BJ (cell line): ENCODE results near the gene LMAN2. TPM values are rescaled to one million over a fixed set of nuclear protein-coding genes. Genes with fewer than 3 reads are reported as not detected.

Experiments
- CTCF ChIA-PET: fragments of 350-600 bp; formaldehyde crosslinking; extraction: SDS; loops from one replicate; lab custom pipeline; 2021; ENCODE audit warnings: antibody characterized with exemption, inconsistent platforms; lab: Yijun Ruan, JAX
- POLR2A ChIA-PET: fragments of 300-600 bp; sonication (Branson Sonifier 250); formaldehyde crosslinking; extraction: SDS; loops from one replicate; lab custom pipeline; 2021; ENCODE audit warnings: antibody characterized with exemption; lab: Charles Lee
- DNase-seq: peaks from one replicate; pipeline ENCODE4 v3.0.0-alpha.2; 2011; ENCODE audit warnings: low read depth
- H3K27me3 ChIP-seq: 2 replicates; pipeline ENCODE4 v1.6.0; 2011; ENCODE audit warnings: low read length; ENCODE audit not compliant: control insufficient read depth, insufficient read depth
- H3K36me3 ChIP-seq: 2 replicates; pipeline ENCODE4 v1.5.1; 2011; ENCODE audit warnings: low read length; ENCODE audit not compliant: control insufficient read depth, insufficient read depth
- H3K4me3 ChIP-seq: 2 replicates; pipeline ENCODE4 v1.5.1; 2011; ENCODE audit warnings: low read depth, mild to moderate bottlenecking, control low read depth, low read length
- polyA plus RNA-seq: library from polyadenylated mRNA; depleted of rRNA; stranded (reverse); fragments of >200 nt; gene quantifications from 2 replicates; pipeline ENCODE4 v1.2.3, GENCODE V29; 2011
- TF ChIP-seq, protein P1 (sequence below): IDR thresholded peaks from 2 replicates; pipeline ENCODE4 v1.5.1; 2011; ENCODE audit warnings: low read depth, mild to moderate bottlenecking, control low read depth, inconsistent platforms, low read length, moderate library complexity; ENCODE audit not compliant: insufficient read depth

LMAN2 gene
- polyA plus RNA-seq, 1 experiment, result 248 TPM

DNA sequence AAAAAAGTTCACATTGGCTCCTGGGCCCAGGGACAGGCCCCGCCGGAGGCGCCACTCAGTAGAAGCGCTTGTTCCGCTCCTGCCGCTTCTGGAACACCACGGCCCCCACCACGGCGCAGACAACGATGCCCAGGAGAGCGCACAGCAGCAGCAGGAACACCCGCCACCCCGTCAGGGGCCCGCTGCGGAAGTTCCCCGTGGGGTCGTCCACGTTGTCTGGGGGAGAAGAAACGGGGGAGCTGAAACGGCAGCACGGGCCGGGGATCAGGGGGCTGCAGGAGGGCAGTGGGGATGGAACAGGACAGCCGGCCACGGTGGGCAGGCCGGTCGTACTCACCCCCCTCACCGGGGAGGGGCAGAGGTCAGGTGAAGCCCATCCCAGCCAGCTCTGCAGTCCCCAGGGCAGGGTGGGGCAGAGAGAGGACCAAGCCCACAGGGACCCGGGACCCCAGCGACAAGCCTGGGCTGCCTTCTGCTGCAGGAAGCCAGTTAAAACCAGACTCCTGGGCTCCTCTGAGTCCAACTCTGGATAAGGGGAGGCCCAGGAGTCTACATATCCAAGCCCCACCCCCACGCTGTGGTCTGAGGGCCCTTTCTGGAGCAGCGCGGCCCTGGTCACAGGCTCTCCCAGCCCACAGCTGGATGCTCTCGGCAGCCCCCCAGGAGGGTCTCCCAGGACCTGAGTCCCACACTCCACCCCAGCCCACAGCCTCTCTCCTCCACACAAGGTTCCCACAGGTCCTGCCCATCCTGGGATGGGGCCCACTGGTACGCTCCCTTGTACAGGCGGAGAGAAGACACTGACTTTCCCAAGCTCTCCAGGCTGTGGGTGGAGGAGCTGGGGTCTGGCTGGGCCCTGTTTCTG, 19.2 kb downstream of the LMAN2 start:
- TF ChIP-seq, protein P1, sequence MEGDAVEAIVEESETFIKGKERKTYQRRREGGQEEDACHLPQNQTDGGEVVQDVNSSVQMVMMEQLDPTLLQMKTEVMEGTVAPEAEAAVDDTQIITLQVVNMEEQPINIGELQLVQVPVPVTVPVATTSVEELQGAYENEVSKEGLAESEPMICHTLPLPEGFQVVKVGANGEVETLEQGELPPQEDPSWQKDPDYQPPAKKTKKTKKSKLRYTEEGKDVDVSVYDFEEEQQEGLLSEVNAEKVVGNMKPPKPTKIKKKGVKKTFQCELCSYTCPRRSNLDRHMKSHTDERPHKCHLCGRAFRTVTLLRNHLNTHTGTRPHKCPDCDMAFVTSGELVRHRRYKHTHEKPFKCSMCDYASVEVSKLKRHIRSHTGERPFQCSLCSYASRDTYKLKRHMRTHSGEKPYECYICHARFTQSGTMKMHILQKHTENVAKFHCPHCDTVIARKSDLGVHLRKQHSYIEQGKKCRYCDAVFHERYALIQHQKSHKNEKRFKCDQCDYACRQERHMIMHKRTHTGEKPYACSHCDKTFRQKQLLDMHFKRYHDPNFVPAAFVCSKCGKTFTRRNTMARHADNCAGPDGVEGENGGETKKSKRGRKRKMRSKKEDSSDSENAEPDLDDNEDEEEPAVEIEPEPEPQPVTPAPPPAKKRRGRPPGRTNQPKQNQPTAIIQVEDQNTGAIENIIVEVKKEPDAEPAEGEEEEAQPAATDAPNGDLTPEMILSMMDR, result no peak
- DNase-seq, result no peak
- Histone ChIP-seq H3K36me3 (peaks cover 44% of the 10 kb centered on the region), H3K27me3 (no peaks in the 10 kb centered on the region), H3K4me3 (no peak overlapping the region)
- ChIA-PET POLR2A (no interaction called here), CTCF (interaction anchor here (1.1 to 8.3 kb wide), 3 partner anchors 14 to 38 kb away, joined by 3 to 36 read pairs (median 4); no protein-coding TSS in a partner anchor)

DNA sequence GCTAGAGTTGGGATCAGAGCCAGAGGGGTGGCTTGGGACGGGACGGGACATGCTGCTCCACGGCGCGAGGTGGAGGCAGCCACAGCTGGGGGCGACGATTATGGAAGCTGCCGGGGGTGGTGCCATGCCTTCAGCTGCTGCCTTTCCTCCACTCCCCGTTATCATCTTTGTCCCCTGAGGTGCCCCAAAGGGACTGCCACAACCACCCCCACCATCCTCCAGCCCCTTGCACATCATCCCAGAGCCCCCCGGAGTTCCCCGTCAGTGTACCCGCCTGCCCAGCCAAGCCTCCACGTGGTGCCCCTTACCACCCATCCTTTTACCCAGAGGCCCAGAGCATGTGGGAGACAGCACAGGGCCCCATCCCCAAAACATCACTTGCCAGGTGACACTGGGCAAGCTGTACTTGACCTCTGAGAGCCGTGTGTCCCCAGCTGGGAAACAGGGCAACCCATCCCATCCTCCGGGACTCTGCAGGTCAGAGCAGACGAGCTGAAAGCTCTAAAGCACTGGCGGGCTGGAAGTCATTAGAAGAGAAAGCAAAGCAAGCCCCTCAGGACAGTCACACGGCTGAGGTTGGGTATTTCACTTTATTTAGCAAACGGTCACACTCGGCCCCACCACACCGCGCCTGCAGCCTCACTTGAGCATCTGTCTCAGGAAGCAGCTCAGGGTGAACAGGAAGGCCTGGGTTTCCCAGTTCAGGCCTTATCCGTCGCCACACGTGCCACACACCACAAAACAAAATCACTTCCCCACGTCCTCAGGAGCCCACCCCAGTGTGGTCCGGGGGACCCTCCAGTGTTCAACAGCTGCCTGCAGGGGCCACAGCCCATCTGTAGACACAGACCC, 20.3 kb downstream of the LMAN2 start:
- CTCF ChIA-PET, result interaction anchor here (1.2 to 8.3 kb wide), 2 partner anchors 13 to 71 kb away, joined by 3 to 36 read pairs; no protein-coding TSS in a partner anchor
- no peak overlapping the region for H3K4me3 ChIP-seq
- H3K27me3 ChIP-seq, result no peaks in the 10 kb centered on the region
- peaks cover 36% of the 10 kb centered on the region for H3K36me3 ChIP-seq
- POLR2A ChIA-PET, result no interaction called here
- TF ChIP-seq, protein P1, result no peak
- no peak for DNase-seq

DNA sequence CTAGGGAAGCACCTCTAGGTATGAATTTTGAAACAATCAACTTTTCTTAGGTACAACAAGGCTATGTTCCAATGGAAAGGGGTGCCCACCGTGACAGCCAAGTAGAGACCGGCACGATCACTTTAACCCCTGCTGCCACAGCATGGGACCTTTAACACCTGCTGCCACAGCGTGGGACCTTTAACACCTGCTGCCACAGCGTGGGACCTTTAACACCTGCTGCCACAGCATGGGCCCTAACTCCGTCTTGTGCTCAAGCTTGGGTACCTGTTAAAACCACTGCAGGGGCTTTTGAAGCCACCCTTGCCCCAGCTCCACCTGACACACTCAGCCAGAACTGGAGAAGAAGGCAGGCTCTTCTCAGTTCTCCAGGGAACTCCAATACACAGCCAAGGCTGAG, 21.6 kb downstream of the LMAN2 start:
- H3K36me3 ChIP-seq, result peaks cover 24% of the 10 kb centered on the region
- CTCF ChIA-PET, result interaction anchor here (1.2 to 8.3 kb wide), 3 partner anchors 12 to 72 kb away, joined by 3 to 36 read pairs (median 3); no protein-coding TSS in a partner anchor
- DNase-seq, result no peak
- no peak overlapping the region for H3K4me3 ChIP-seq
- TF ChIP-seq, protein P1, result no peak
- POLR2A ChIA-PET, result no interaction called here
- H3K27me3 ChIP-seq, result no peaks in the 10 kb centered on the region

DNA sequence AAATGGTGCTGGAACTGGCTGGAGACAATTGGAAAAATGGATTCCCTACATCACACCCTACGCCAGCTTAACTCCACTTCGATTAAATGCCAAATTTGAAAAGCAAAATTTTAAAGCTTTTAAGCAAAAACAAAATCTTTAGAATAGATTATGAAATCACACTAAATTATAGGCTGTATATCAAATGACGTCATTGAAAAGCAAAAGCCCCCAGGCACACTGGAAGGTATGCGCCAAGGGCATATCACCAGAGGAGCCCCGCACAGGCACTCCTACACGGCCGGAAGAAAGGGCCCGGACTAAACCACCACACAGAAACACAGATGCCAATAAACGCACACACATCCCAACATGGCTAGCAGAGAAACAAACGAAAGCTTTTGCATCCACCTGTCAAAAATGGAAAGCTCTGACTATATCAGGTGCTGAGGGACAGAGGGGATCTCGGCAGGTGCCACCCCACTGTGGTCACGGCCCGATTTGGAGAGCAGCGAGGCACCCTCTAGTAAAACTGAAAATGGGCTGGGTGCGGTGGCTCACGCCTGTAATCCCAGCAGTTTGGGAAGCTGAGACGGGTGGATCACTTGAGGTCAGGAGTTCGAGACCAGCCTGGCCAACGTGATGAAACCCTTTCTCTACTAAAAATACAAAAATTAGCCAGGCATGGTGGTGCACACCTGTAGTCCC, 22.8 kb downstream of the LMAN2 start:
- ChIA-PET POLR2A (no interaction called here), CTCF (interaction anchor here (1.3 to 4.3 kb wide), 5 partner anchors 11 to 215 kb away, joined by 4 to 22 read pairs (median 9); no protein-coding TSS in a partner anchor)
- Histone ChIP-seq H3K4me3 (no peak overlapping the region), H3K27me3 (no peaks in the 10 kb centered on the region), H3K36me3 (peaks cover 15% of the 10 kb centered on the region)
- no peak for DNase-seq
- TF ChIP-seq, protein P1, result no peak
